ENCODE measurements around the gene NELL2. TPM values are rescaled to one million over a fixed set of nuclear protein-coding genes. Genes with fewer than 3 reads are reported as not detected.
"Not testable (repeated sequence)": the region's sequence is repeated elsewhere in the genome, so short reads cannot be mapped to it uniquely, and the experiment has no call there.

Gene NELL2
- total RNA-seq, 1 donor from 2014 or later: 24.0 TPM

DNA sequence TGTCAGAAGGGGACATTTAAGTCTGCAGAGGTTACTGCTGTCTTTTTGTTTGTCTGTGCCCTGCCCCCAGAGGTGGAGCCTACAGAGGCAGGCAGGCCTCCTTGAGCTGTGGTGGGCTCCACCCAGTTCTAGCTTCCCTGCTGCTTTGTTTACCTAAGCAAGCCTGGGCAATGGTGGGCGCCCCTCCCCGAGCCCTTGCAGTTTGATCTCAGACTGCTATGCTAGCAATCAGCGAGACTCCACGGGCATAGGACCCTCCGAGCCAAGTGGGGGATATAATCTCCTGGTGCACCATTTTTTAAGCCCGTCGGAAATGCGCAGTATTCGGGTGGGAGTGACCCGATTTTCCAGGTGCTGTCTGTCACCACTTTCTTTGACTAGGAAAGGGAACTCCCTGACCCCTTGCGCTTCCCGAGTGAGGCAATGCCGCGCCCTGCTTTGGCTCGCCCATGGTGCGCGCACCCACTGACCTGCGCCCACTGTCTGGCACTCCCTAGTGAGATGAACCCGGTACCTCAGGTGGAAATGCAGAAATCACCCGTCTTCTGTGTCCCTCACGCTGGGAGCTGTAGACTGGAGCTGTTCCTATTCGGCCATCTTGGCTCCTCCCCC, 189.2 kb downstream of the NELL2 start:
- not testable (repeated sequence) for DNase-seq

GRCh38 chr12:44677724-44678123, 198.4 kb downstream of the NELL2 start:
- DNase-seq: no peak

- no peak for DNase-seq
Observed at GRCh38 chr12:44674875-44675274, 201.2 kb downstream of the NELL2 start.

GRCh38 chr12:44673811-44674210, 202.3 kb downstream of the NELL2 start:
- DNase-seq: no peak

GRCh38 chr12:44672042-44672441, 204.1 kb downstream of the NELL2 start:
- DNase-seq: no peak

DNA sequence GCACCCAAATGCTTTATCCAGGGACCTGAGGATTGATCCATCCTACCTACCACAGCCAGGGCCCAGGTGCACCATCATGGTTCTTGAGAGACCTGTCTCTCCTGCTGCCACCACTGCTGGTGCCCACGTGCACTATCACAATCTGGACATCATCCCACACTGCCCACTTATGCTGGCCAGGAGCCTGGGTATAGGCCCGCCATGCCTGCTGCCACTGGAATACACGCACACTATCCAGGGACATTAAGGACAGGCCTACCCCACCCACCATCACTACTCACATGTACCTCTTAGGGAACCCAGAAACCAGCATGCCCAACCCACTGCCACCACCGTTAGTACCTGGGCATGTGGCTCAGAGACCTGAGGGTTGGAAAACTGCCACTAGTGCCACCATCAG, 207.7 kb downstream of the NELL2 start:
- no peak for DNase-seq

GRCh38 chr12:44667461-44667860, 208.7 kb downstream of the NELL2 start:
- no peak for DNase-seq

DNA sequence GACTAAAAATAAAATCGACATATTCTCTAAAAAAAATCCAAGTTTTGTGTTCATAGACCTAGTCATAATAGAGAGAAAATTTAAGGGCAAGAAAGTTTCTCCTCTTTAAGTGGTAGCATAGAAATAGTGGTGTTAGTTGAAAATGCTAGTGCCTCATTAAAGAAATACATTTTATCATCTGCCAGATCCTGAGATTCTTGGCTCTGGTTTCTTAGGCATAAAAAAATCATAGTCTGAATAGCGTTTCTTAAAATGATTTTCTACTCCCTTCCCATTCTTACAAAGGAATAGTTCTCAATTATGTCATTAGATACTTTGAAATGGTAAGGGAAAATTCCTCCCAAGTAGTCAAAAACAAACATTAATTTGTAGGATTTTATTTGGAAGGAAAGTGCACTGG, 212.8 kb downstream of the NELL2 start:
- peak; percentile 14 for DNase-seq

- no peak for DNase-seq
Observed at GRCh38 chr12:44655846-44656245, 220.3 kb downstream of the NELL2 start.

DNA sequence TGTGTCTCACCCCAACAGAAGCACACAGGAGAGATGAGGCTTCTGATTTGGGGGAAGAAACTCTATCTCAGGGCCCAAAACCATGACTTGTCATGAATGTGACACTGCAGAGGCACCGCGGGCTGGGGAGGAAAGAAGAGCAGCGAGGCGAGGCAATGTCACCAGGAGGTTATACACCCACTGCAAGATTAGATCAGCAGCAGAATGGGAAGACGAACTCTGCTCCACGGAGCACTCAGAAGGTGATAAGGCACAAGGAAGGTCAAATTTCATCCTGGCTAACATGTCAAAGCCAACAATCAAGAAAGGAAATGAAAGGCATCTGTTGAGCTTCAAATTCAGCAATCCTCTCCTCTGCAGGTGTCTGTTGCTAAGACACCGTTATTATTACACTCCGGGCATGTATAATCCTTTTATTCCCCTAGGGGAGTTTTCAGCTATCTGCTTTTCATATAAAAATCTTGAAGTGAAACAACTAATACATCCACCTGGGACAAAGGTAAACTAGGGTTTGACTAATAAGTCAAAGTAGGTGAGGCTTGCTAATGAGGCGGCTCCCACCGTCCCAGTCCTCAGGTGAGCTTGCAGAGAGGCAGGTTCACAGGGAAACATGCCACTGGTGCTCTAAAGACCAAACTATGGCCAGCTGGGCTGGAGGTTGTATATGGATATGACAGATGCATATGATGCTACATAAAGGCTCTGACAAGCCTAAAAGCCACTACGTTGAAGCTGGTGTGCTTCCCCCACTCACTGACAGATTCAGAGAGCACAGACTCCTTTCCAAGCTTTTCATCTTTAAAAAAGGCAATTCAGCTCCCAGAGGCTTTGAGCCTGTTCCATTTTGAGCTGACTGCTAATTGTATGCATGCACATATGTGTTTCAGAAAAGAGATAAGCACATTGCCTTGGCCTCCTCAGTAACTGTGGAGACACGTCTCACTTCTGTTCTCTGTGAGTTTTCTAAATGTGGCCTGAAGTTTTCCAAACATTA, 221.2 kb downstream of the NELL2 start:
- DNase-seq: peak; percentile 42

DNA sequence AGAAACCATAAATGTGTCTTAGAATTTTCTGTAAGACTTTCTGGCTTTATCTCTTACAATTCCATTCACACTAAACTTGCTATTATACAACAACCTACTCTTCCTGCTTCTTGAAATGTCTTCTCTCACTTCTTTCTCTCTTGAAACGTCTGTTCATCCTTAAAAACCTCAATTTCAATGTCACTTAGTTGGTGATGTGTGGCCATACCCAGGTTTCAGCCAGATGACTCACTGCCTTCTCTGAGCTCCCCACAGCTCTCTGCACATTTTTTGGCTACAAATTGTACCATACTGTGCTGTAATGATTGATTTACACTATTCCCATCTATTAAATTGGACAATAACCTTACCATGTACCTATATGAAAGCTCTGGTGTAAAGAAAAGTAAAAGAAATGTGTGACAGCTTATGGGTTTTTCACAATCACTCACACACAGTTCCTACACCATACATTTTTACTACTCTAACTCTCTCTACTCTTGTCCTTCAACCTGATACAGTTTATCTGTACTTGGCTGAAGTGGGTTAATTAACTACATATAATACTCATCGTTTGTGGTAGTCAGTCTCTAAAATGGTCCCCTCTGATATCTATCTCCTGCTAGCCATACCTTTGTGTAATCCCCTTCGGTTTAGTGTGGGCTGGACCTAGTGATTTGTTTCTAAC, 222.1 kb downstream of the NELL2 start:
- DNase-seq: no peak

- peak; percentile 17 for DNase-seq
Observed at GRCh38 chr12:44649693-44650092, 226.4 kb downstream of the NELL2 start.

DNA sequence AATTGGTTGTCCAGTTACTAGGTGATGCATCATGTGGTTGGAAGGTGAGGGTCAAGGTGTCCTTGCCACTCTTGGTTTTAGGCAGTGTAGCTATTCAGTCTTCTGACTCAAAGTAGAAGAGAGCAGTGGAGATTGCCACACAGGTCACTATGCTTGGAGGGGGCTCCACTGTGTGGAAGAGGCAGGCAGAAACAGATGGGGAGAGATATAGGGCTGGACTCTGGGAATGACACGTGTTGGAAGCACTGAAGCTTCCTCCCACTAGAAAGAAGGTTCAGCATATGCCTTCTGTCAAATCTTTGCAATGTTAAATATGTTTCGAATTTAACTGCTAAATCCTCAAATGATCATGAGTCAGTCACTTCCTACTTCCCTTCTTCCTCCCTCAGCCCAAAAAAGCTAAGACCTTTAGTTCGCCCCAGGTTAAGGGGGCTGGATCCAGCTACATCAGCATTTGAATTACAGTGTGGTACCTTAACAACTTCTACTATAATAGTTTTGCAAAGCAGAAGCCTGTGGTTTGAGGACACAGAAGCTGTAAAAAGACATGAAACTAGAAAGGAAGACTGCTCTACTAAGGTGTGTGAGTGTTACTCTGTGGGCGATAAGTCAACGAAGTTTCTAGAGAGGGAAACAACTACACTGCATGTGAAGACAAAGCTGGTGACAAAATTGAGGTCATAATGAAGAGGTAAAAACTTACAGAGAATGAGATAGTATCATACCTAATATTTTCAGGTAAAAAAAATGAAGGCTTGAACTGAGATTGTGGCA, 228.0 kb downstream of the NELL2 start:
- no peak for DNase-seq

DNA sequence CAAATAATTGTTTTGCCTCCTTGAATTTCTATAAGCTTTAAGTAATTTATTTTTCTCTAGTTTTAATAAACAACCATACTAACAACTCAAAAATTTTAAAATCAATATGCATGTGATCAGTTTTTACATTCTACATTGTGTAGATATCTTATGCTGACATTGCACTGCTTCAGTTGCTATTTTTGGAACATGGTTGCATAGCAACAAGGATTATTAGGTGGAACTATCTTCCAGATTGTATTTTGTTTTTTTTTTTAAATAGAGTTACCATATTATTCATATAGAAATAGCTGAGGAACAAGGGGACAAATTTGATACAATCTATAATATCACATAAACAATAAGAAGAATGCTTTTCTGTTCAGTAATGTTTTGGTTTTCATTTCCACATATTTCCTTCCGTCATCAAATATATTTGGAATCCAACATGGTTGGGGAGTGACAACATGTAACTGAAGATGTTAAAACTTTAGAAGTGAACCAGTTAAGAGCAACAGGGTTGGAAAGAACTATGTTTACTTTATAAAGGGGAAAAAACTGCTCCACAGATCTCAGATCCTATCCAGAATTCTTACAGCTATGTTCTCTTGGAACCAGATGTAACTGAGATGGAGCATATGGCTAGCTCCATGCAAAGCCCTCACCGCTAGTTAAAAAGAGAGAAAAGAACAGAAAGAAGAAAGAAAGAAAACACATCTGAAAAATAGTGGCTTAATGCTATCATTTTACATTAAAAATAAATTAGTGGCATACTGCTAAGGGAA, 235.5 kb downstream of the NELL2 start:
- peak; percentile 69 for DNase-seq

DNA sequence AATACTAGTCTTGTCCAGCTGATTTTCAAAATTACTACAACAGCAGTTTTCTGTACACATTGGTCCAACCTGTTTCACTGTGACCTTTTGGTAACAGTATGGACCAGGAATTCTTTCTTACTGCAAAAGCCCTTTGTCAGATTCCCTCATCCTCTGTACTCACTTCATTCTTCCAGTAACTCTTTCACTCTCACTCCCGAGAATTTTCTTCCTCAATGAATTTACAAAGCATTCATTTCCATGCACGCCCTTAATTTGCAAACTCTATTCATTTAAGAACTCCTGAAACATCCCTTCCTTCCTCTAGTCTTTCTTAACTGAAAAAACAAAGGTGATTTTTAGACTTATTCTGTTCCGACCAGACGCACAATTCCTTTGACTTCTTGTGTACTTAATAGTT, 238.2 kb downstream of the NELL2 start:
- no peak for DNase-seq

- no peak for DNase-seq
Observed at GRCh38 chr12:44628180-44628579, 247.9 kb downstream of the NELL2 start.

- DNase-seq: peak; percentile 66
Observed at GRCh38 chr12:44627387-44628166, 248.5 kb downstream of the NELL2 start.

DNA sequence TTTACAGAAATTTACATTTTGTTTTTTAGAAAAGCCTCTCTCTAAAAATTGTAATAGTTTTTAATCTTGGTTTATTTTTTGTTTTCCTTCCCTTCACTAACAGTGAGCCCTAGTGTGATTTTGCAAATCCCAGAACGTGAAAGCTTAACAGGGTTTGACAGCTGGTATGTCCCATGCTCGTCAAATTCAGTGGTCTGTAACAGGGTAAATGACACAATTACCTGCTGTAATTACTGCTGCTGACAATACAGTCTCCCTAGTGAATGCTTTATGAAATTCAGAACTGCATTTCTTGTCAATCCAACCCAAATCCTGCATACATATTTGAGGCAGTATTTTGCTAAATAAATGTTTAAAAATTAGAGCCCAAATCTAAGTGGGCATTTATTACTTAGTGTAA, 249.2 kb downstream of the NELL2 start:
- no peak for DNase-seq

GRCh38 chr12:44618946-44619345, 257.2 kb downstream of the NELL2 start:
- DNase-seq: peak; percentile 52

DNA sequence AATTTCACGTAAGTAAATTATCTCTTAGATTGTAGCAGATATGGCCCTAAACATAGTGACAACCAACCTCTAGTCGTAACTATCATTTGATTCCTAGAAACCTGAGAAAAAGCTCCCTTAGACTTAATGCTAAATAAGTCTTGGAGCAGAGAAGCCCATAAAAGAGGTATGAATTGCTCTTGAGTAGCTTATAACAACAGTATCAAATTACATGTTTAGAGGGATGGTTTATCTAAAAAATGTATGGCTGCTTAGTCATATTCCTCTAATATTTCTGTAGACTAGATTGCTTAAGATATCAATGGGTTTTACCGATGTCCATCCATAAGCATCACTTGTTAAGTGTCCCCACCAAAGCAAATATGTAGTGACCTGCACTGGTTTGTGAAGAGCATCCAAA, 259.7 kb downstream of the NELL2 start:
- no peak for DNase-seq

GRCh38 chr12:44611538-44611937, 264.6 kb downstream of the NELL2 start:
- DNase-seq: no peak

Measured in tongue (tissue), 2 donors.